GM13976 (cell line): ENCODE results near the gene NFATC3.

Experiments used
- DNase-seq: peaks from one replicate; pipeline ENCODE4 v3.0.0; 2012; ENCODE audit warnings: low spot score
- in situ Hi-C: fragments of 300-500 bp; cut with MboI; formaldehyde crosslinking; loops from one replicate; pipeline ENCODE4 v1.12.0; 2022; ENCODE audit warnings: low sequenced_read_pairs, mixed read lengths, inconsistent platforms; ENCODE audit not compliant: unreplicated experiment
- TF ChIP-seq, protein P1 (sequence below): IDR thresholded peaks from 2 replicates; pipeline ENCODE4 v1.5.1; 2012; ENCODE audit warnings: borderline replicate concordance, mild to moderate bottlenecking; ENCODE audit not compliant: insufficient read depth; ENCODE audit errors: extremely low read depth, missing control alignments, control extremely low read depth

Gene NFATC3

GRCh38 chr16:68235887-68236136 lies 150.6 kb downstream of the NFATC3 start, which contains the start of gene ESRP2:
Gene ESRP2, minus strand, starts transcription at chr16:68236127. Its CDS starts 82 bp downstream, at chr16:68236045.
- in situ Hi-C loops: no loop called here
- DNase-seq: no peak
- TF ChIP-seq, protein P1, sequence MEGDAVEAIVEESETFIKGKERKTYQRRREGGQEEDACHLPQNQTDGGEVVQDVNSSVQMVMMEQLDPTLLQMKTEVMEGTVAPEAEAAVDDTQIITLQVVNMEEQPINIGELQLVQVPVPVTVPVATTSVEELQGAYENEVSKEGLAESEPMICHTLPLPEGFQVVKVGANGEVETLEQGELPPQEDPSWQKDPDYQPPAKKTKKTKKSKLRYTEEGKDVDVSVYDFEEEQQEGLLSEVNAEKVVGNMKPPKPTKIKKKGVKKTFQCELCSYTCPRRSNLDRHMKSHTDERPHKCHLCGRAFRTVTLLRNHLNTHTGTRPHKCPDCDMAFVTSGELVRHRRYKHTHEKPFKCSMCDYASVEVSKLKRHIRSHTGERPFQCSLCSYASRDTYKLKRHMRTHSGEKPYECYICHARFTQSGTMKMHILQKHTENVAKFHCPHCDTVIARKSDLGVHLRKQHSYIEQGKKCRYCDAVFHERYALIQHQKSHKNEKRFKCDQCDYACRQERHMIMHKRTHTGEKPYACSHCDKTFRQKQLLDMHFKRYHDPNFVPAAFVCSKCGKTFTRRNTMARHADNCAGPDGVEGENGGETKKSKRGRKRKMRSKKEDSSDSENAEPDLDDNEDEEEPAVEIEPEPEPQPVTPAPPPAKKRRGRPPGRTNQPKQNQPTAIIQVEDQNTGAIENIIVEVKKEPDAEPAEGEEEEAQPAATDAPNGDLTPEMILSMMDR: no peak

GRCh38 chr16:68236137-68236825 lies 151.1 kb downstream of the NFATC3 start:
- in situ Hi-C loops: no loop called here
- TF ChIP-seq, protein P1: no peak
- DNase-seq: peak; percentile 74

GRCh38 chr16:68236826-68237242 lies 151.7 kb downstream of the NFATC3 start:
- peak; percentile 58 for DNase-seq
- TF ChIP-seq, protein P1: no peak
- in situ Hi-C loops: no loop called here

DNA sequence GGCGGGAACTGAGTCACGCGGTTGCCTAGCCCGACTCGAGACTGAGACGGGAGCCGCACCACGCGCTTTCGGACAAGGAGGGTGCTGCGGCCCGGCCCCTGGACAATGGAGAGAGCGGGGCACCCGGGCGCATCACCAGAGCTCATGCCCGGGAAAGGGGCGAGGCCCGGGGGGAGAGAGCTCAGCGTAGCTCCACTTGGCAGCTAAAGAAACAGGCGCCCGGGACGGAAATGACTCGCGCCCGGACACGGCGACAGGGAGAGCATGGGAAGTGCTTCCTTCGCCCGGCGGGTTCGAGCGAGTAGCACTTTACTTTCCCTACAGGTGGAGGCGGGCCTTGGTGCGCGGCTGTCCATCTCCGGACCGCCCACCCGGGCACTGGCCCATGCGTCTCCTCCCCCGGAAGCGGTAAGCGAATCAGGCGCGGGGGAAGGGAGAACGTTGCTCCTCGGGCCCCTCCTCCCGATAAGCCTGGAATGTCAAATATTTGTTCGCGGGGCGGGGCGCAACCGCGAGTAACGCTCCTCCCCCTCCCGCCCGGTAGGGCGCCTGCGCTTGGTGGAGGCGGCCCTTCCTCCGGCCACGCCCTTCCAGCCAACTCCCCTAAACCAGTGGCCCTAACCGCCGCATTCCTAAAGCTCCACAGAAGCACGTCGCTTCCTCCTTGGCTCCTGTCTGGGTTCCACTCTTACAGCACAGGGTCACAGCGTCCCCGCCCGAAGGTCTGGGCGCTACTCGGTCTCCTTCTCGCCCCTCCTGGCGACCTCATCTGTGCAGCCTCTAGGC lies 152.3 kb downstream of the NFATC3 start:
- in situ Hi-C loops: no loop called here
- TF ChIP-seq, protein P1: no peak
- peak; percentile 99 for DNase-seq

- TF ChIP-seq, protein P1: no peak
- no peak for DNase-seq
- in situ Hi-C loops: no loop called here
These were observed 152.8 kb downstream of the NFATC3 start for GRCh38 chr16:68238029-68238345.

DNA sequence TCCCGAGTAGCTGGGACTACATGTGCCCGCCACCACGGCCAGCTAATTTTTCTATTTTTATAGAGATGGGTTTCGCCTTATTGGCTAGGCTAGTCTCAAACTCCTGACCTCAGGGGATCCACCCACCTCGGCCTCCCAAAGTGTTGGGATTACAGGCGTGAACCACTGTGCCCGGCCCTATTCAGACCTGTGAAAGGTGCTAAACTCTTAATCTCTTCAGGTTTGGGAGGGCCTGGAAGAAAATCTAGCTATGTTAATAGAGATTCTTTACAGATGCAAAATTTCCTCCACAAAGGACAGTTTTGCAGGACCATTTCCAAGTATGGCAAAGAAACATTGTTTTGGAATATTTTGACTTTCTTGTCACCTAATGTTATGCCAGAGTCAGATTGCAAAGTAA lies 156.9 kb downstream of the NFATC3 start:
- no peak for DNase-seq
- TF ChIP-seq, protein P1: no peak
- in situ Hi-C loops: no loop called here
